GM21528 (cell line): ENCODE measurements around the gene UBAC2.

ENCODE experiments used
- ATAC-seq: cut with Tn5 transposase; IDR thresholded peaks from one replicate; pipeline ENCODE4 v1.9.1; 2021; ENCODE audit warnings: mild to moderate bottlenecking, moderate library complexity; ENCODE audit not compliant: unreplicated experiment, low FRiP score

The UBAC2 gene

DNA sequence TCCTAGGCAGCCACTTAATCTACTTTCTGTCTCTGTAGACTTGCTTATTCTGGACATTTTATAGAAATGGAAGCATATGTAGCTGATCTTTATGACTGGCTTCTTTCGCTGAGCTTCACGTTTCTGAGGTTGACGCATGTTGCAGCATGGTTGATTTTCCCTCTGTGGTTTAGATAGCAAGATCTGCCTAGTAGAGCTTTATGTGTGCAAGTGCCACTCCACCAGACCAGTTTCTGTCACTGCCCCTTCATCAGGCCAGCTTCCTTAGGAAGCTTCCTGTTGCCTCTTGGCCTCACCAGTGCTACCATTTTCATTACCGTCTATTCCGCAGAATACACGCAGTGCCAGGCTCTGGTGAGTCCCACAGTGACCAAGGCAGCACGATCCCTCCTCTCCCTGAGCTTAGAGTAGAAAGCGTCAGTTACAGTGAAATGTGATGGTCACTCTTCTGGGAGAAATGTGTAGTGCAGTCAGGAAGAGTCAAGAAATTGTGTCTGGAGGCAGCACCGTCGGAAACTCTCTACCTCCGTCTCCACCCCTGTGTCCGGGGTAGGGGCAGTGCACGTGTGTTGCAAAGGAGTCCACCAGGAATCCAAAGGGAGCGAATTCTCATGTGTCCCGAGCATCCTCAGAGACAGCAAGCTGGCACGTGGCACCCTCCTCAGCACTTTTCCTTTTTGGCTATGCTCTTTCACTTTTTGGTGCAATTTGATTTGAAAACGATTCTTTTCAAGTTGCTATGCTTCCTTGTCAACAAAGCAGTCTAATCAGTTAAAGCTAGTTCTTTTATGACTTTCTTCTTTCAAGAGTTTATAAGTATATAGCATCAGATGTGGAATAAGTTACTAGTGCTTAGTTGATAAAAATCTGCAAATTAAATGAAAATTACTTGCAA, 151.9 kb downstream of the UBAC2 start:
- ATAC-seq = no peak

DNA sequence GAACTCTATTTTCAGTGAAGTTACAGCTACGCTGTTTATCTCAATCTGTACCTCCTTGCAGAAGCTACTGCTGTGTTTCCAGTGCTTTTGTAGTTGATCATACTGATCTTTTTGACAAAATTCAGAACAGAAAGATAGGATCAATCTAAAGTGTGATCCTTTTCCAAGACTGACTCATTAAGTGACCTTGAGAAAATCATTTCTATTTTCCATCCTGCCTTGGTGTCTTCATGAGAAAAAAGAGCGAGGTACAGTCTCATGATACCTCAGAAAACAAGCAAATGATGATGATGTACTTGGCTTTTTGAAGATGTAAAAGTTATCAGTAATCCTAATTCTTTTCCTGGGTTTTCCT, 152.6 kb downstream of the UBAC2 start:
- ATAC-seq = no peak

DNA sequence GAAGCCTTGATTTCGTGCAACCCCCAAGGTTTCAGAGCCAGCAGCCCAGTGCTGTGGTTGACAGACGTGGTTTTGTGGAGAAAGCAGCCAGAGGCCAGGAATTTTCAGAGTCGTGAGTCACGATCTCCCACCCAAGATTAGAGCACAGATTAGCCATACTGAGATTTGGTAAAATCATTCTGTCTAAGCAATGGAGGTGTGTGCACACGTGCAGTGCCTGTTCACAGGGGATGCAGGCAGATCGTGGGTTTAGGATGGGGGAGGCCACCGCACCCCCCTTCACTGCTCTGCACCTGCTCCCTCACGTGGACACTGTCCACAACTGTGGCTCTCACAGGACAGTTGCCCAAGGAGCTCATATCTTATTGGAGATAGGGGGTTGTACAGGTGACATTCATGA, 153.2 kb downstream of the UBAC2 start:
- ATAC-seq = no peak

DNA sequence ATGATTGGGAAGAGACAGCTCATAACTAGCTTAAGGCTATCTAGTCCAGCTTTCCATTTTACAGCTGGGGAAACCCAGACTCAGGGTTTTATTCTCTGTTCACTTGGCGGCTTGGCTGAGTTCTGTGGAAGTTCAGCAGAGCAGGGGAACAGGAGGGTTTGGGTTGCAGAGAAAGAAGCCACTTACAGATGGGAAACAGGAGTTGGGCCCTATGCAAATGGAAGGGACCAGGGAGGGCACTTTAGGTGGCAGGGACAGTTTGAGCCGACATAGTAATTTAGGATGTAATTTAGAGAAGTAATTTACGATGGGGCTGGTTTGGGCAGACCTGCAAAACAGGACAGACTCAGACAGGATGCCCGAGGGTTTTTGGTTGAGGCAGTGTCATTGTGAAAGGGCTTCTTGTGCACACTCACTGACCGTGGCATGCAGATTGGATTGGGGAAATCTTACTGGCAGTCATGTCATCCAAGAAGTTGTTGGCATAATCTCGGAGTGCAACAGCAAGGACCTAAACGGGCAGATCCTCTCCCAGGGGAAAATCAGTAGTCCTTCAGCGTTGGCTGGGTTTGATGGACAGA, 153.8 kb downstream of the UBAC2 start:
- no peak for ATAC-seq

DNA sequence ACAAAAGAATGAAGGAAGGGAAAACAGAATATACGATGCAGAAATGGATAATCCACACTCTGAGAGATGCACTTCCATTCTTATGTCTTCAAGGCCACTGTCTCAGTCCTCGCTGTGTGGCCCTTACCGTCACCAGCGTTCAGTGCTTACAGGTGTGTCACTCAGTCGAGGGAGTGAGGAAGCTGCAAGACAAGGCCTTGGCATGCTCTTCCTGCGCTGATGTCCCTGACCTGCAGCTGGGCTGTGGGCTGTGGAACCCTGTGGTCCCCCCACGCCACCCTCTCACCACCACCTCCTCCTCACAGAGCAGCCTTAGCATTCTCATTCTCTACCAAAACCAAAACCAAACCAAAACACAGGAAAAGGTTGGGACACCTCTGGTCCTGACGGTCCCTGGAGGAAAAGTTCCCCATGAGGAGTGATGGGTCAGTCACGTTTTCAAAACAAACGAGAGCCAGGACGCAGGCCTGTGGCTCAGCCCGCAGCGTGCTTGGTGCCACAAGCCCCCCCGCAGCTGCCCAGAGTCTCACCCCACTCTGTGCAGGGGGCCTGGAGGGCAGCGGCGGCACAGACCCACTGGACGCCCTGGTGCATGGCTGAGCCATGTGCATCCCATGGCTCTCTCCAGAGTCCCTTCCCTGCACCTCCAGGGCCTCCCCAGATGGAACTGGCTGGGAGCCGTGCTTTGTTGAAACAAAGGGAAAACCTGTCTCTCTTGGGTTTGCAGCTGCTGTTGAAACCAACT, 154.8 kb downstream of the UBAC2 start:
- ATAC-seq = no peak

DNA sequence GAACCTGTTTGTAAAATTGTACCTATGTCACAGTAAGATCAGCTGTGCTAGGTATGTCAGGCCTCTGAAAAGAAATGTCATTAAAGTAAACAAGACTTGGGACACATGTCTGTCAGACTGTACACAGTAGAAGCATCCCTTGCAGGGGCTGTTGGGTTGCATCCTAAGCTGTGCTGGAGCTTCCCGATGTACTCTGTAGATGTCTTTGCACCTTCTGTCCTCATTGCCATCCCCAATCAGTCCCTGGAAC, 155.3 kb downstream of the UBAC2 start:
- peak; percentile 3 for ATAC-seq

DNA sequence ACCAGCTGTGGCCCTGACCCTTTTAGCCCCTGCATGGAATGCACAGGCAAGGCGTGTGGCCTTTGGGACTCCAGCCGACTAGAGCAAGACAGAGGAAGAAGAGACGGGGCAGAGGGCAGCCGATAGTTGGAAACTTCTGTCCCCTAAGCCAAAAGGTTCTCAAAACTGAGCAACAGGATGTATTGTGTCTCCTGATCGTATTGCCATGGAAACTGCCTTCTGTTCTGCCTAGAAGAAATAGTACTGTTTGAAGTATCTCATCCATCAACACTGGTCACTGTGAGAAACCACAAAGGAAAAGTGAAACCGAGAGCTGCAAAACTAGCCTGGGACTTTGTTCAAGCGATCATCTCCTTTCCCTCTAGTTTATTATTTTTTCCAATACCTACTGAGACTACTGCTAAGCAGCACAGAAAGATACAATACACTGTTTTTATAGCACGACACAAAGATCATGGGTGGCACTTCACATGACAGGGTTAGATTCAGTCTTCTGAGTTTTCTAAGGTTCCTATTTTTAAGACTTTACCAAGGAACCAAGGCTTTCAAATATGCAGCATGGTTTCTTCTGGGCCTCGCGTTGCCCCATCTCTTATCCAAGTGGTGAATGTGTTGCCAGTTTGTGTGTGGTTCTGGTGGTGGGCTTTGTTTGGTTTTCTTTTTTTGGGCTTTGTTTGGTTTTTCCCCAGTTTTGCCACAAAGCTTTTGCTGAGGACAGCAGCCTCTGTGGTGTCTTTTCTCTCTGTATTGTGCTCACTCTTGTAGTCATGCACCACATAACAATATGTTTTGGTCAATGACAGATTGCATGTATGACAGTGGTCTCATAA, 155.8 kb downstream of the UBAC2 start:
- peak; percentile 56 for ATAC-seq

- peak; percentile 23 for ATAC-seq
Measured at GRCh38 chr13:99357131-99357596, 156.5 kb downstream of the UBAC2 start.

GRCh38 chr13:99357941-99358340, 157.3 kb downstream of the UBAC2 start:
- ATAC-seq = no peak

DNA sequence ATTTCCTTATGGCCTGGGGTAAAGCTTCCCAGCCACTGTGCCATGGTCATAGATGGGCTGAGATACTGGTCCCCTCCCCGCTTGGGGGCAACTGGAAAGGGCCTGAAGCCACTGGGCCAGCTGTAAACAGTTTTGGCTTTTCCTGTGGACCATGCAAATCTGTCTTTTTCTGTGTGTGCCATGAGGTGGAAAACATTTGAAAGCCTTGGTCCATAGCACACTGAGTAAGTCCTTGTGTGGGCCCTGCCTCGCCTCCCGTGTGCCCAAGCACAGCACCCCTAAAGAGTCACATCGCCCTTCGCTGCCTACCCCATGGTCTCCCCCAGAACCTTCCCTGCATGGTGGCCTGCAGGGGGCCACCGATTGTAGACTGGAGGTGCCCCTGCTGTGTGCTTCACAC, 158.9 kb downstream of the UBAC2 start:
- no peak for ATAC-seq

- no peak for ATAC-seq
Measured at GRCh38 chr13:99360696-99361095, 160.0 kb downstream of the UBAC2 start.

DNA sequence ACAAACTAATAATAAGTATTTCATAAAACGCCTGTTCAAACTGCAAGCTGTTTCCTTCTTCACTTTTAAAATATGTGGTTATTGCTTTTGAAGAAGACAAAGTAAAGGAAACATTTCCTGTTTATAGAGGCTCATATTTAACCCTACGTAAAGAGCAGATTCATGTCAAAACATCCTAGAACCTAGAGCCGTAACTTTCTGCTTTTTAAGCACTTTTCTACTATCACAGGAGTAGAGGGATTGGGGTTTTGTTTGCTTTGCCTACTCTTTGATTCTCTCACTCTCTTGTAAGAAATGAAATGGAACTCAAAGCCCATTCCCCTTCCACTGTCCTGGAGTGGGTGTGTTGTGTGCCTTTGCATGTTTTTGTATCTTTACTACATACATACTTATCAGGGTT, 160.5 kb downstream of the UBAC2 start:
- no peak for ATAC-seq

DNA sequence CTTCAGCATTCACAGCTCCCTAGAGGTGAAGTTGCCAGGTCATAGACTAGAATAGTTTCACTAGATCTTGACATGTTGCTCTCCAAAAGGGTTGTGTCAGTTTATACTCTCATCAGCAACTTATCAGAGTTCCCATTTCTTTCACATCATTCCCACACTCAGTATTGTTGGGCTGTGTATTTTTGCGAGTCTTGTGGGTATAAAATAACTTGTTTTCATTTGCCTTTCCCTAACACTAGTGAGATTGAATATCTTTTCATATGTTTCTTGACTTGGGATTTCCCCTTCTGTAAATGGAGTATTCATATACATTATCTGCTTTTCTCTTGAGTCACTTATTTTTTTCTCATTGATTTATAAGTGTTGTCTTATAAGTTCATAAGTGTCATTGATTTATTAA, 161.7 kb downstream of the UBAC2 start:
- ATAC-seq = no peak

DNA sequence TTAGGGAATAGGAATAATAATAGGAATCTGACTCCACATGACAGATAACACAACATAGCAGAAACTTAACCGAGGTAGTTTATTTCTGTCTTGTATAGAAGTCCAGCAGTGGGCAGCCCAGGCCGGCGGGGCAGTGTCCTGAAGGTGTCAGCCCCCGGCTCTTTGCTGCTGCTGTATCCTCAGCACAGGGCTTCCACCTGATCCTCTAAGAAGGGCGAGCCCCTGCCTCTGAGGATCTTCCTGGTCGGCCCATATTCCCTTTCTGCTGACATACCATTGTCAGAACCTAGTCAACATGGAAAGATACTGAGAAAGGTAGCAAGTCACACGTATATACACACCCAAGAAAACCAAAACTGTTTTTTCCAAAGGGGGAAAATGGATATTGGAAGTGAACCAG, 162.7 kb downstream of the UBAC2 start:
- ATAC-seq = no peak

DNA sequence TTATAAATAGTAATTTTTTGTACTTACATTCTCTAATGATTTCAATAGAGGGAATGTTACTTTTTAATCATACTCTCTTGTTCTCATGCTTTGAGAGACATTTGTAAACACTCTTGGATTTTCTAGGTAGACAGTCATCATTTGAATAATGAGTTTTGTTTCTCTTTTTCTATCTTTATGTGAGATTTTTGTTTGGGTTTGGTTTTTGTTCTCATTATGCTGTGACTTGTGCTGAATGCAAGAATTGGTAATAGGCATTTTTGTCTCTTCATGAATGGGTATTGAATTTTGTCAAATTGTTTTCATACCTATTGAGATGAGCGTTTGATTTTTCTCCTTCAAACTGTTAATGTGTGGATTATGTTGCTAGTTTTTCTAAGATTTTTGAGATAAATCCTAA, 163.3 kb downstream of the UBAC2 start:
- ATAC-seq = peak; percentile 43

DNA sequence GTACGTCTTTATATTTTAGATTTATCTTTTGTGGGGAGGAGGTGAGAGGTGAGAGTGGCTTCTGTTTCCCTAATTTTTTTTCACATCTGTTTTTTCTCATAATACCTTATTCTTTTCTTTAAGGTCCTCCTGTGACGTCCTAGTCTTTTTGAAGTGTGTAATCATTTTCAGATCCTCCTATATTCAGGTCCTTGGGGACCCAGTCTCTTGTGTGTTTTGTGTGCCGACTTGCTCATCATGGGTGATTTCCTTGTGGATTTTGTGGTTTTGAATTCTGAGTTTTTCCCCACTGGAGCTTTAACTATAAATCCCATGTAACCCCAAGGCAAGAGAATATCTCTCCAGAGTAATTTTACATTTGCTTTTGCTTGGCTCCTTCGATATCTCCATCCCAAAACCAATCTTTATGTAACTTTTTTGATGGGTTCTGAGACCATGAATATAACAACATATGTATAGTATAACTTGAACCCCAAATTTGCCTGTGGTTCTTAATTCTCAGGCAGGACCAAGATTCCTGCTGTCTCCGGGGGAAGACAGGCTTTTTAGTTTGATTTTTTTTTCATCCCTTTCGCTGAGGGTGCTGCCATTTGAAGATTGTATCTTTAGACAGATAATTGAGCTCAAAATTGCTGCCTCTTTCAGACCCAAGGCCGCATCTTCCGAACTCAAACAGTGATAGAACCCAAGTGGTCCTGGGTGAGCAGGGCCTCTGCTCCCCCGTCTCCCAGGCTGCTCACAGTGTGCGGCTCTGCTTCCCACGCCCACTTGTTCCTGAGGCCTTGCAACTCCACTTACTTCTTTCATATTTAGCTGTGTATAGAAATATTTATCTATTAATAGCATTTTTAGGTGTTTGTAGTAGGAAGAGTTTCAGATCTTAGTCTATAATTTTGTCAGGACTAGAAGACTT, 165.7 kb downstream of the UBAC2 start:
- no peak for ATAC-seq

GRCh38 chr13:99367106-99367616, 166.5 kb downstream of the UBAC2 start:
- ATAC-seq = no peak

GRCh38 chr13:99367663-99368448, 167.2 kb downstream of the UBAC2 start:
- ATAC-seq = no peak
